GM19438 (cell line): Measurements from ENCODE around the gene MYL12A.

Experiments
- ATAC-seq: cut with Tn5 transposase; IDR thresholded peaks from one replicate; pipeline ENCODE4 v1.9.1; 2021; ENCODE audit warnings: low read depth; ENCODE audit not compliant: unreplicated experiment

The MYL12A gene

DNA sequence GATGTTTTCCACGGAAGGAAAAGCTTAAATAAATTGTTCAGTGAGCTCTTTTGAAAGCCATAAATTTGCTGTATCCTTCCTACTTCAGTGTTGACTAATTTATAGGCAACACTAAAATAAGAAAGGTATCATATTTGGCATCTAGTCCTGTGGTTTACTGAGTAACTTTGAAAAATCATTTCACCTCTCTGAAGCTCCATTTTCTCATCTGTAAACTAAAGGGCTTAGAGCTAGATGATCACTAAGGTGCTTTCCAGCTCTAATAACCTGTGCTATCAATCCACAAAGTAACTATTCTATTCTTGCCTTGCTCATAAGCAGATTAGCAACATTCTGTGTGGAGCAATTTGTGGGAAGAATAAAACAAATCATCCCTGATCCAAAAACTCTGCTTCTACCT is 24.2 kb upstream of the MYL12A start:
- ATAC-seq = no peak

DNA sequence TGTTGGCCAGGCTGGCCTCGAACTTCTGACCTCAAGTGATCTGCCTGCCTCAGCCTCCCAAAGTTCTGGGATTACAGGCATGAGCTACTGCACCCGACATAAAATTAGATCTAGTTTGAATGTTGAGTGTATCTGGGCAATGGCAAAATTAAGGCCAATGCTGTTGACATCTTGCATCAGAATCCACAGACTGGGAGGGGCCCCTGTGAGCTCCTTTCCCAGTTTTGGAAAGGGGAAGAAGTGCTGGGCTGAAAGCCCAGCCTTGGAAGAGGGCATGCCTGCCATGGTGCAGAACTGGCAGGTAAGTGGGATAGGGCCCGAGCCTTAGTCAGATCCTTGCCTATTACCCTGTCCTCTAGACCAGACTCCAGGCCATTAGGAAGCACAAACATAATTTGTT is 23.4 kb upstream of the MYL12A start:
- ATAC-seq = no peak

DNA sequence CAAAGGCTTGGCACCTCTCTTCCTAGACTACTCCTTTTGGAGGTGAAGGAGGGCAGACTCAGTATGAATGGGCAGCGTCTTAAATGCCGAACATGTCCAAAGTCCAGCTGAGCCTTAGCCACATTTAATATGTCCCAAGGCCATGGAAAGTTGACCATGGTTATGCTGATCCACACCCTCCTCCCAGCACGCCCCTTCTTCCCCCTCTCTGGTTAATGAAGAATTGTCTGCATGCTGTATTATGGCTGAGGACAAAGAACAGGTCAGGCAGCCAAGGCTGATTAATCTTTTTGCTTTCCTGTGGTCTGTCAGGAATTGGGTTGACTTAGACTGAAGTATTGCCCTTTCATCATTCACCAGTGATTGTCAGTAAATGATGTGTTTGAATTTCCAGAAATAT is 22.0 kb upstream of the MYL12A start:
- no peak for ATAC-seq

DNA sequence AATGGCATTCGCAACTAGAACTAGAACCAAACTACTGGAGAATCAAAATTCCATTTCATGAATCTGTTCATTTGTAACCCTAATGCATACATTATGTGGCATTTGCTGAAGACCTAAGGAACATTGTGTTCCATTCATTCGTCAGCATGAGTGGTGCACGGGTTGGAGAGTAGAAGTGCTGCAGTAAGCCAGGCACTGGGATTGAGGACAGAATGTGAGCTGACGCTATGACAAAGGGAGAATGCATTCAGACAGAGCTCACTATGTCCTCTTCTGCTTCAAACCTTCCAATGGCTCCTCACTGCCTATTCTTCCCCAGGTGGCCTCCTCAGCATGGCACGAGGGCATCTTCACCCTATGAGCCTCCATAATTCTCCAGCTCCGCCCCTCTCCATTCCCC is 21.6 kb upstream of the MYL12A start:
- ATAC-seq = no peak

DNA sequence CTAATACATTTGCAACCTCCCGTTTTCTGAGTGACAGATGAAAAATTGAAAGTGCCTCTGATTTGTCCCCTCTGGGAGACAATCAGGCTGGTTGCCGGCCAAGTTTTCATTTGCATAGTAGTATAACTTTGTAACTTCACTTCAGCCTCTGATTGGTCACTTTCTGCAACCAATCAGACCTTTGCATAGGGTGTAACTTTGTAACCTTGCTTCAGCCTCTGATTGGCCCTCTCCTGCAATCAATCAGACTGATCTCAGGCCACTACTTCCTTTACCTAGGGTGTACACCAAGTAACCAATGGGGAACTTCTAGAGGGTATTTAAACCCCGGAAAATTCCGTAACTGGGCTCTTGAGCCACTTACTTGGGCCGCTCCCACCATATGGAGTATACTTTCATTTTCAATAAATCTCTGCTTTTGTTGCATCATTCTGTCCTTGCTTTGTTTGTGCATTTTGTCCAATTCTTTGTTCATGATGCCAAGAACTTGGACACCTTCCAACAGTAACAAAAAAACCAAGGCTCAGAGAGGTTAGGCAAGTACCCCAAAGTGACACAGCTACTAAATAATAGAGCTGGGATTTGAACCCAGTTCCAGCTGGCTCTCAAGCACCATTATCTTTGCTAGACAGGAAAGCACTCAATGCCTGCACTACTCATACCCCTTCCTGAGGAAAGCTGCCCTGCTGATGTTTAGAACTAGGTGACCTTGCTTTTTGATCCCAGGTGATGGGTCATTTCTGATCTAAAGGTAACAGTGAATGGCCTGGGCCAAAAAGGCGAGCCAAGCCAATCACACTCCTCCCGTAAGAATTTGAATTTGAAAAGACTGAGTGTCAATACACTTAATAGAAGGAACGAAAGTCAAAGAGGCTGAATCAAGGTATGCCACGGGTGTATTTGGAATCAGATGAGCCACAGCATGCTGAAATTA is 16.9 kb upstream of the MYL12A start:
- no peak for ATAC-seq

DNA sequence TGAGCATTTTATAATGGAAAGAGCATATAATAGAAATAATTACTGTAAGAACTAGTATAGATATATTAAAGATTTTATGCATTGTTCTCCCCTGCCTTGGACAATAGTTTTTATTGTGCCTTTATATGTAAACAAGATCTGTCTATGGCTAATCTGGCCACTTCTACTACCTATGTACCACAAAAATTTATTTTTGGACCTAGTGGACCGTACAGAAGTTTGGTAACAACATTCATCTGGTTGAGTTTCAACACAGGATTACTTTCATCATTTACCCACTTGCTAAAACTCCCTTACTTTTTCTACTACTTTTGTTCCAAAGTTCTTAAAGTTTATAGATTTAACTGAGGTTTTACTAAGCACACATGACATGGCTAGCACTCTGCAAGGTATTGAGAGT is 14.6 kb upstream of the MYL12A start:
- ATAC-seq = no peak

DNA sequence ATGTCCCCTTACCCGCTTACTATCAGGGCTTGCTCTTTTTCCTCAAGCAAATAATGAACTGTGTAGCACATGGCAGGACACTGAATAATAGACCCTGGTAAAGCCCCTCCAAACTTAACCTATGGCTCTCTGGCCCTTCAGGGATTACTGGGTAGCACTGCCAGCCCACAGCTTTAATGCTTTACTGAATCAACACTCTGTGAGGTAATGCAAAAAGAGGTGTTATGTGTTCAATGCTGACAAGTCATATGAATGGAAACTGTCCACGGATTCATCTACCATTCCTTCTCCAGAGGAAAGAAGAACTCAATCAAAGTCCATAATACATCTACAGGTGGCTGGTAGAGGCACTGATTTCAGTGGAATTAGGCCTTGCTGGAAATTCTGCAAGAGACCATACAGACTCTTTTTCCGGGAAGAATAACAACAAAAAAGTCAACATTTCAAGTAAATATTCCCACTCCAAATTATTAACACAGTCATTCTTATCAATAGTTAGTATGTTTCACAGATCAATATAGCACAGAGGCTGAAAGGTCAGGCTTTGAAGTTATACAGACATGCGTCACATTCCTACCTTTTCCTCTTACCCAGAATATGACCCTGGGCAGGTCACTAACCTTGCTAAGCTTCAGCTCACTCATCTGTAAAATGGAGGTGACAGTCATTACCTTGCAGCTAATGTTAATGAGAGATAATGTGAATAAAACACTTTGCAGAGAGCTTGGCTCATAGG is 14.0 kb upstream of the MYL12A start:
- ATAC-seq = no peak

DNA sequence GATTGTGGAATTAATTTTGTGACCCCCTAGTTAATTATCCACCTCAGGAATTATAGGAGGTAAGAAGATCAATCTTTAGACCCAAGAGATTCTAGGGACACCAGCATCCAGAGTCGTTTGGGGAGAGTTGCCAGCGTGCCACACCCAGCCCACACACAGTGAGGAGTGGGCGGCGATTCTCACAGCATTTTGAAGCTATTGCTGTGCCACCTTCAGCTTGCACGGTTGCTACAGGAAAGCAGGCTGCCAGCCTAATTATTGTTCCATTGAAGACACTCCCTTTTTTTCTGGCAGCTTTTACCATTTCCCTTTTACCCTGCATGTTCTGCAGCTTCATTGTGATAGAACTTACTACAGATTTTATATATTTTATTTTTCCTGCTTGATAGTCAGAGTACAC is 13.1 kb upstream of the MYL12A start:
- no peak for ATAC-seq

DNA sequence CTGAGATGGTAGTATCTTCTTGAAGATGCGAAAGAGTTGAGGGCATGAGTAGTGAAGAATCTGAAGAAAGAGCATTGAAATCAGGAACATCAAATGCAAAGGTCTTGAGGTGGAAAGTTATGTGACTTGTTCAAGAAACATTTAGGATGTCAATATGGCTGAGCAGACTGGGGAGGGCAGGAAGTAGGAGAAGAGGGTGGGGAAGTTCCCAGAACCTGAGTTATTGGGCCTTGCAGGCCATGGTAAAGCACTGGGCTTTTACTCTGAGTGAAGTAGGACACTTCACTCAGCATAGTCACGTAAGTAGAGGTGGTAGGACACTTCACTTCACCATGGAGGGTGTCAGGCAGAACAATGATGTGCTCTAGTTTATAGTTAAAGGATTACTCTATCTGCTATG is 11.8 kb upstream of the MYL12A start:
- ATAC-seq = no peak

DNA sequence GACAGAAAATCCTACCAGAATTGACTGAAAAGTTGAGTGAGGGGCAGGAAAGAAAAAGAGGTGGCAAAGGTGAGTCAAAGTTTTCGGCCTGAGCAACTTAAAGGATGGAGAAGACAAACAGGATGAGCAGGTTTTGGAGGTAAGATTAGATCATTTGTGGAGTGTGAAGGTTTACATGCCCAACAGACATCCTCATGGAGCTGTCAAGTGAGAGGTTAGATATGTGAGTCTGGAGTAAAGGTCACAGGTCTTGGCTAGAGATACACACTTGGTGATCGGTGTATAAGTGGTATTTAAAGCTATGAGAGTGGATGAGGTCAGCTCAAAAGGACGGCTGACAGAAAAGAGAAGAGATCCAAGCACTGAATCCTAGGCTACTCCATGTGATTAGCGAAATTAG is 11.1 kb upstream of the MYL12A start:
- ATAC-seq = no peak

DNA sequence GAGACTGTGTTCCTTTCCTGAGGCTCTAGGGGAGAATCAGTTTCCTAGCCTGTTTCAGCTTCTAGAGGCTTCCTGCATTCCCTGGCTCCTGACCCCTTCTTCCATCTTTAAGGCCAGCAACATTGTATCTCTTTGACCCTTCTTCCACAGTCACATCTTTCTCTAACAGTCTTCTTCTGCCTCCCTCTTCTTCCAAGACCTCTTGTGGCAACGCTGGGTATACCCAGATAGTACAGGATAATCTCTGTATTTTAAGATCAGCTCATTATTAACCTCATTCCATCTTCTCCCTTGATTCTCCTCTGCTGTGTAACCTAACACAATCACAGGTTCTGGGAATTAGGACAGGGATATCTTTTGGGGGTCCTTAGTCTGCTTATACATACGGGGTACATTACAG is 8.9 kb upstream of the MYL12A start:
- no peak for ATAC-seq

DNA sequence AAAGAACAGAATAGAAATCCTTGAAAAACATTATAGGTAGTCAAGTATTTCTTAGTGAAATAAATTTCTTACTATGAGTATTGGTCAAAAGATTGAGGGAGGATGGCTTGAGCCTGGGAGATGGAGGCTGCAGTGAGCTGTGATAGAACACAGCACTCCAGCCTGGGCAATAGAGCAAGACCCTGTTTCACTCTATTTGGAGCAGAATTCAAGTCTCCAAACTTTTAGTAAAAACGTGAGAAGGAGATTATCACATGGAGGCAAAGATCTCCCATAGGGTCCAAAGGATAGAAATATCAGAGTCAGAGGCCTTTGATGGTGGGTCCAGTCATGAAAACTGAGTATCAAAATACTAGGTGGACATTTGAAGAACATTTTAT is 2.4 kb upstream of the MYL12A start:
- no peak for ATAC-seq

DNA sequence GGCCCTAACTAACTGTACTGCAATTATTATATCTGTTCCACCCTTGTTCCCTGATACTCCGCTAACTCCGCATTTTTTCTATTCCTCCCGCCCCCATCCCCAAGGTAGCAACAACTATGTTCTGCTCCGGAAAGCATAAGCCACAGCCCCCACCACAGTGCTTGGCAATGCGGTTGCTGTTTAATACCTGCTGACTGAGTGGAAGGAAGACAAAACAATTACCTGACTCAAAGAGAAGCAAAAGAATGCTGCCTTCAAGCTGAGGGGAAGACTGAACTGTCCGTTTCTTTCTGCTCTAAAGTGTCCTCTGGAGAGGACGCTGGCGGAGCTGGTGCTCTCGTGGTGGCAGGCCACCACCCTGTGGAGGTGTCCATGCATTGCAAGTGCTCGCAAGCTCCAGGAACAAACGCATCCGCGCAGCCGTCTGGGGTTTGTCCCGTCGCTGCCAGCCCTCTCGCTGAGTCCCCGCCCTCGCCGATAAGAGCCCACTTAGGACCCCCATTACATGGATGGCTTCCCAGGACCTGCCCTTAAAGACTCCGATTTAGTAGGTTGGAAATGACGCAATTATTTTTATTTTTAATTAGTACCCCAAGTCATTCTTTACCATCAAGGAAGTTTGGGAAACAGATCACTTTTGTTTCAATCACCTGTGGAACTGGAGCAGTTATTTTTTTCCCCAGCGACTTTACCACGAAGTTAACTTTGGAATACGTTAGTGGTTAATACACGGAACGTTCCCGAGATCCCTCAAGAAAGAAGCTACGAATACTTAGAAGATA is 1.6 kb upstream of the MYL12A start:
- peak; percentile 44 for ATAC-seq

DNA sequence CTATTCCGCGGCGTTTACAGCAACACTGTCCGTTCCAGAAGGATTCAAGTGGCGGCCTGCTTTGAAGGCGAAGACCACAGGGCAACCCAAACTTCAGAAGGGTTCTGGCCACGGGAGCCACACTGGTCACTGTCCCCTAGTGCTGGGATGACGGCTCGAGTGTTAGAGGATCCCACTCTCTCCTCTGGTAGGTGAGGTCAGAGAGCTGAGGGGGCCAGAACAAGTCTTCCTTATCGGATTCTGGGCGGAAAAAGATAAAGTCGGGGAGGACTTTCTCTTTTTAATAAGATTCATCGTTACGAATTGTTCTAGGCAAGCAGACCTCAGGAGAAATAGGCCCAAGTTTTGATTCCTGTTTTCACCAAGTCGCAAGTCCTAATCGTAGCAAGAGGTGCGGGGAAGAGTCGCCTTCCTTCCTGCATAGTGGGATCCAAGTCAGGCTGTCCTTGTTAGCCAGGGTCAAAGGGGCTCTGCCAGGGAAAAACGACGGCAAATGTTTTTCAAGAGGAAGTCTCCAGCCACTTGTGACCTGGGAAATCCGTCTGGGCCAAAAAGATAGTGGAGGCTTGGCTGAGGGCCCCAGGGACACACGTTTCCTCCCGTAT is 864 bp upstream of the MYL12A start:
- peak; percentile 0 for ATAC-seq

DNA sequence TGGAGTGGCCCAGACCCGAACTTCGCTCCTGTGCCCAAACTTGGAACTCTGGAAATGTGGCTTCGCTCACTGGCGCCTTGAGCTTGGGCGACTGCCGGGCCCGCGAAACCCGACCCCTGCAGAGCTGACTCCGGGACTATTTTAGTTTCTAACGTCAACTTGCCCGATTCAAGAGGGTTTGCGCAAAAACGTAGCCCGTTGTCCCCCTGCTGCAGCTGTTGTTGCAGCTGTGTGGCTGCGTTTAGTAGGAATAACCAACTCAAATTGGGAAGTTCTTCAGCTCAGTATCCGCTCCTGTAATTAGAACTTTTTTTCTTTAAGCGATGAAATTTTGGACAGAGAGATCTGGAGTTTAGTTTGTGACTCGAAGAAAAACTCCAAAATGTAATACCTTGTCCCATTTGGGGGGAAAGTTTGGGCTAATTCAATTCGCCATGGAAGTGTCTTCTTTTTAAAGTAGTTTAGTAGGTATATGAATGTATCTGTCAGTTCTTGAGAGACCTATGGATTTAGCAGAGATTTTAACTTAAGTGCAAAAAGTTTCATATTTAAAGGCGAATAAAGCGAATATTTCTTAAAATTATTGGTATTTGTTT is 559 bp downstream of the MYL12A start:
- no peak for ATAC-seq

DNA sequence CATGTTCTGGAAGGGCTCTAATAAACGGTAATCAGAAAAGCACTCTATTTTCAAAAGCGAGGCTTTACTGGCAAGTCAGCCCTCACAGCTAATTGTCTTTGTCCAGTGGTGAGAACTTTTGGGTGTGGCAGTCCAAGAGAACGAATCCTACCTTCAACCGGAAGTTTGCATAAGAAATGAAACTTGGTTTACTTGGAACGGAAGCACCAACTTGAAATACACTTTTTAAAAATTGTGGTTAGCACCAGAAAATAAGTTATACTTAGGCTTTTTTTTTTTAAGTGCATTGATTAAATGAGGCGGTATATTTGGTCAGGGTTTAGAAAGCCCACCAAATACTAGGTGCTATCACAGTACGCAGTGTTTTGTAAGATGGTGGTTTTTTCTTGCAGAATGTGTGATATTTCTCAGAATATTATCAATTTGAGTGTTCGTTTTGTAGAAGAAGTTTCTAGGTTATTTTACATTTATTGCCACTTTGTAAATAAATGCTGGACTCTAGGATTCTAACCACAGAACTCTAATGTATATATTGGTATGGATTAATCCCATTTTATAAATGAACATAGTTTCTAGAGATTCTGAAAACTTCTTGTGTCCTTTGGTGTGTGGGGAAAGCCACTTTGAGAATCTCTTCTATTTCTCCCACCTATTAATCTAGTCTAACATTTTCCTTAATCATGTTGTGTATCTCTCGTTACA is 1.2 kb downstream of the MYL12A start:
- no peak for ATAC-seq

DNA sequence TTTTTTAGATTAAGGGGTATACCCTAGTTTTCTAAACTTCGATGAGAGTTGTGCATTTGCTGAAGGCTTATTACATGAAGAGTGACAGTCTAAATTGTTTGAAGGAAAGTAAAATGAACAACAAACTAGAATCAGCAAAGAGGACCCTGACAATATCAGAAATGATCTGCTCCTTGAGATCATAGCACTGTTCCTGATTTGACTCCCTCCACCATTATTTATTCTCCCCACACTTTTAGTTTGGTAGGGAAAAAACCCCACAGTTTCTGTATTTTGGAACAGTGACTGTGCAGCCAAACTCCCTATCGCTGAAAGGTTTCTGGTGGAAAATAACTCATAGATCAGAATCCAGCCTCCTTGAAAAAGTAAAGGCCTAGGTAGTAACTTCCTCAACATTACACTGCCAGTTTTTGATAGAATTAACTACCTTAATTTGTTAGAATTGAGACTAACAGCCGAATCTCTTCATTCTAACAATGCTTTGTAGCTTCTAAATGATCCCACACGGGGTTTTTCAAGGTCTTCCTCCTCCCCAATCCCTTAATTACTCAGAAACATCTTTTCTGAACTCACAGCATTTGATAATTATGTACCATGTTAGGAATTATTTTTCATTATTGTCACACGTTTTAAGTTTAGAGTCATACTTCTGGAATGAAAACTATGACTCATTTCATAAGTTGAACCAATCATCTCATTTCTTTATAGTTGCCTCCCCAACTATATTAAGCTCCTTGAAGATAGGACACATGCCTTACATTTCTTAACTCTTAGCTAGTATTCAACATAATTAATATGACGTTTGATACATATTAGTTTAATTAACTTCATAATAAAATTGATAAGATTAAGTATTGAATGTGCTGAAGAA is 2.9 kb downstream of the MYL12A start:
- no peak for ATAC-seq

DNA sequence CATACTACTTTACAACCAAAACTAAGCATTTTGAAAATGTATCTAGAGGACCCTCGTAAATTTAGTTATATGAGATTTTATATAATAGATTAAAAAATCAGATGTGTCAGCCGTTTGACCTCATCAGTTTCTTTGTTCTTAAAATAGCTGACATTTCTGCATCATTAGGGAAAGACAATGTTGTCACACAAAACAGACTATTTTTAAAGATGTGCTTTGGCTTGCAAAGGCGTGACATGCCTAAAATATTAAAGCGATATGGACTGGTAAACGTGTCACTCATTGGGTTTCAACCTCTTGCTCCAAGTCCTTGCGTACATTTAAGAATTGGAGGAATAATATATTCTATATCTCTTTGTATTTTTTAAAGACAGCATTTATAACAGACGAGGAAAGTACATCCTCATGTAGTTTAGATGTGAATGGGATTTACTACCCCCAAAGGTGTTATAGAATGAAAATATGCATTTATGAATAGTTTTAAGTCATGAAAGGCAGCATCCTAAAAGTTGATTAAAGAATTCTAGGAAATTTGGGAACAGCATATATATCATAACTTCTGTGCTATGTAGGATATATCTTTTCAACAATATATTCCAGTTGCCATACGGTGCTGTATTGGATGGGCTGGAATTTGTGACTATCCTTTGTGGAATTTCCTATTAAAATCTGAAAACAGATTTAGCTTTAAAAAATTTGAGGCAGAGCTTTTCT is 3.8 kb downstream of the MYL12A start:
- ATAC-seq = no peak
